Ishikawa (cell line): ENCODE results near the gene ANKRD31.

Source experiments
- CEBPB ChIP-seq: IDR thresholded peaks from 2 replicates; pipeline ENCODE4 v1.6.1; 2012
- CREB1 ChIP-seq: IDR thresholded peaks from 2 replicates; pipeline ENCODE4 v1.6.1; 2012; ENCODE audit warnings: low read depth
- EGR1 ChIP-seq: IDR thresholded peaks from 2 replicates; pipeline ENCODE4 v1.6.1; 2012
- EP300 ChIP-seq: IDR thresholded peaks from 2 replicates; pipeline ENCODE4 v1.6.1; 2012; ENCODE audit warnings: borderline replicate concordance
- FOXM1 ChIP-seq: IDR thresholded peaks from 2 replicates; pipeline ENCODE4 v1.6.1; 2012; ENCODE audit warnings: low read depth, borderline replicate concordance
- NFIC ChIP-seq: IDR thresholded peaks from 2 replicates; pipeline ENCODE4 v1.6.1; 2012
- RAD21 ChIP-seq: IDR thresholded peaks from 2 replicates; pipeline ENCODE4 v1.6.1; 2012; ENCODE audit warnings: low read depth
- TAF1 ChIP-seq: IDR thresholded peaks from 2 replicates; pipeline ENCODE4 v1.6.1; 2012; ENCODE audit warnings: low read depth, mild to moderate bottlenecking
- TCF12 ChIP-seq: IDR thresholded peaks from 2 replicates; pipeline ENCODE4 v1.6.1; 2012; ENCODE audit warnings: low read depth
- TEAD4 ChIP-seq: IDR thresholded peaks from 2 replicates; pipeline ENCODE4 v1.6.1; 2012
- YY1 ChIP-seq: IDR thresholded peaks from 2 replicates; pipeline ENCODE4 v1.6.1; 2012; ENCODE audit warnings: low read depth
- ZBTB7A ChIP-seq: IDR thresholded peaks from 2 replicates; pipeline ENCODE4 v1.6.1; 2012; ENCODE audit warnings: low read depth
- TF ChIP-seq, protein P1 (sequence below): IDR thresholded peaks from 2 replicates; pipeline ENCODE4 v1.6.1; 2012; ENCODE audit warnings: low read depth, mild to moderate bottlenecking
- TF ChIP-seq, protein P2 (sequence below): IDR thresholded peaks from 2 replicates; pipeline ENCODE4 v1.6.1; 2012
- TF ChIP-seq, protein P3 (sequence below): IDR thresholded peaks from 2 replicates; pipeline ENCODE4 v1.6.1; 2012

Gene ANKRD31

DNA sequence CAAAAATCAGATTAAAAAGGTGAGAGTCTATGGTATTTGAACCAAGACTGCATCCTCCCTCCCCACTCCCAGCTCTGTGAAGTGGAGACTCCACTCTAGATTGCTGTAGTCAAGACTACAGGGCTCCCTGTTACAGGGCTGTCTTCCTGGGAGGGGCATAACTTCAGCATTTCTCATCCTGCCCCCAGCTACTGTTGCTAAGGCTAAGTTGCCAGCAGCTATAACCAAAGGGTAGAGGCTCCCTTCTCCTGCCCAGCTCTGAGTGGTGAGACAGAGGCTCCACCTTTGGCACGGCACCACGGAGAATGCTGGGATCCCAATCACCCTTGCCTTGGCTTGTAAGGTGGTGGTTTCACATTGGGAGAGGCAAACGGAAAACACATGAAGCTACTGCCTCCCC is 145.1 kb downstream of the ANKRD31 start:
- TF ChIP-seq, protein P1, sequence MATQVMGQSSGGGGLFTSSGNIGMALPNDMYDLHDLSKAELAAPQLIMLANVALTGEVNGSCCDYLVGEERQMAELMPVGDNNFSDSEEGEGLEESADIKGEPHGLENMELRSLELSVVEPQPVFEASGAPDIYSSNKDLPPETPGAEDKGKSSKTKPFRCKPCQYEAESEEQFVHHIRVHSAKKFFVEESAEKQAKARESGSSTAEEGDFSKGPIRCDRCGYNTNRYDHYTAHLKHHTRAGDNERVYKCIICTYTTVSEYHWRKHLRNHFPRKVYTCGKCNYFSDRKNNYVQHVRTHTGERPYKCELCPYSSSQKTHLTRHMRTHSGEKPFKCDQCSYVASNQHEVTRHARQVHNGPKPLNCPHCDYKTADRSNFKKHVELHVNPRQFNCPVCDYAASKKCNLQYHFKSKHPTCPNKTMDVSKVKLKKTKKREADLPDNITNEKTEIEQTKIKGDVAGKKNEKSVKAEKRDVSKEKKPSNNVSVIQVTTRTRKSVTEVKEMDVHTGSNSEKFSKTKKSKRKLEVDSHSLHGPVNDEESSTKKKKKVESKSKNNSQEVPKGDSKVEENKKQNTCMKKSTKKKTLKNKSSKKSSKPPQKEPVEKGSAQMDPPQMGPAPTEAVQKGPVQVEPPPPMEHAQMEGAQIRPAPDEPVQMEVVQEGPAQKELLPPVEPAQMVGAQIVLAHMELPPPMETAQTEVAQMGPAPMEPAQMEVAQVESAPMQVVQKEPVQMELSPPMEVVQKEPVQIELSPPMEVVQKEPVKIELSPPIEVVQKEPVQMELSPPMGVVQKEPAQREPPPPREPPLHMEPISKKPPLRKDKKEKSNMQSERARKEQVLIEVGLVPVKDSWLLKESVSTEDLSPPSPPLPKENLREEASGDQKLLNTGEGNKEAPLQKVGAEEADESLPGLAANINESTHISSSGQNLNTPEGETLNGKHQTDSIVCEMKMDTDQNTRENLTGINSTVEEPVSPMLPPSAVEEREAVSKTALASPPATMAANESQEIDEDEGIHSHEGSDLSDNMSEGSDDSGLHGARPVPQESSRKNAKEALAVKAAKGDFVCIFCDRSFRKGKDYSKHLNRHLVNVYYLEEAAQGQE: no peak
- TF ChIP-seq, protein P2, sequence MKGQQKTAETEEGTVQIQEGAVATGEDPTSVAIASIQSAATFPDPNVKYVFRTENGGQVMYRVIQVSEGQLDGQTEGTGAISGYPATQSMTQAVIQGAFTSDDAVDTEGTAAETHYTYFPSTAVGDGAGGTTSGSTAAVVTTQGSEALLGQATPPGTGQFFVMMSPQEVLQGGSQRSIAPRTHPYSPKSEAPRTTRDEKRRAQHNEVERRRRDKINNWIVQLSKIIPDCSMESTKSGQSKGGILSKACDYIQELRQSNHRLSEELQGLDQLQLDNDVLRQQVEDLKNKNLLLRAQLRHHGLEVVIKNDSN: no peak
- no peak for TF ChIP-seq FOXM1
- TF ChIP-seq TEAD4: no peak
- TF ChIP-seq TCF12: no peak
- TF ChIP-seq ZBTB7A: no peak
- TF ChIP-seq CREB1: no peak
- TF ChIP-seq TAF1: no peak

DNA sequence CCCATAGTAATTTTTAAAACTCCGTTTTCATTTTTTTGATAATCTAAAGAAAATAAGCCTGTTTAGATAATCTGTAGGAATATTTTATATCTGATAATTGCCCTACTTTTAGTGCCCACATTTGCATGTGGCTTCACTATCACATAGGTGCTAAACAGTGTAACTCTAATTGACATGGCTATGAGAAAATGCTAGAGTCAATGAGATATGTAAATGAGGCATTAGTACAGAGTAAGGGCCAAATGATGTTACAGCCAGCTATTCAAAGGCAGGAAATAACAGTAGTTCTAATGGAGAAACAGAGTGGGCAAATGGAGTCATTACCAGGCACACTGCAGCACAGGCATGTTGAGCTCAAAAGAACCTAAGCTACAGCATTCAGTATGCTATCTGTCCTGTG is 147.0 kb downstream of the ANKRD31 start:
- TF ChIP-seq CEBPB (no peak), EP300 (no peak), TCF12 (no peak), ZBTB7A (no peak), FOXM1 (no peak)
- TF ChIP-seq, protein P1: no peak
- TF ChIP-seq, protein P2: no peak
- TF ChIP-seq, protein P3, sequence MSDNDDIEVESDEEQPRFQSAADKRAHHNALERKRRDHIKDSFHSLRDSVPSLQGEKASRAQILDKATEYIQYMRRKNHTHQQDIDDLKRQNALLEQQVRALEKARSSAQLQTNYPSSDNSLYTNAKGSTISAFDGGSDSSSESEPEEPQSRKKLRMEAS: no peak

DNA sequence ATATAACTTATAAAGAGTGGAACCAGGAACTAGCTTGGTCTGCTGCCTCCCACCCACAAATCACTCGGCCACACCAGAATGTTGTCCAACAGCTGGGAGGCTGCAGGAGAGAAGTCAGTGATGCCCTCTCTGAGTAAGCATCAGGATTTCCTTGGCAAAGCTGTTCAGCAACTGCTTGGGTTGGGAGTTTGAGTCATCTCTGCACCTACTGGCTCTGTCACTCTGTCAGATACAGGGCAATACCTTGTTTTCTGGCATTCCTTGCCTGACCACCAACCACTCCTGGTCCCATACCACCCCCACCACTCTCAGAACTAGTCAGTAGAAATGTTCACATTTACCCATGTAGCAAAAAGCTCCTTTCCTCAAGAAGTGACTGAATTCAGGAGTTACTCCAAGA is 147.5 kb downstream of the ANKRD31 start:
- no peak for TF ChIP-seq ZBTB7A
- TF ChIP-seq TEAD4: no peak
- no peak for TF ChIP-seq EGR1
- TF ChIP-seq CEBPB: no peak
- no peak for TF ChIP-seq CREB1
- no peak for TF ChIP-seq YY1
- no peak for TF ChIP-seq FOXM1
- TF ChIP-seq, protein P3: no peak
- no peak for TF ChIP-seq TCF12
- no peak for TF ChIP-seq NFIC
- no peak for TF ChIP-seq RAD21
- TF ChIP-seq EP300: no peak
- TF ChIP-seq TAF1: no peak
- TF ChIP-seq, protein P1: no peak
- TF ChIP-seq, protein P2: no peak

DNA sequence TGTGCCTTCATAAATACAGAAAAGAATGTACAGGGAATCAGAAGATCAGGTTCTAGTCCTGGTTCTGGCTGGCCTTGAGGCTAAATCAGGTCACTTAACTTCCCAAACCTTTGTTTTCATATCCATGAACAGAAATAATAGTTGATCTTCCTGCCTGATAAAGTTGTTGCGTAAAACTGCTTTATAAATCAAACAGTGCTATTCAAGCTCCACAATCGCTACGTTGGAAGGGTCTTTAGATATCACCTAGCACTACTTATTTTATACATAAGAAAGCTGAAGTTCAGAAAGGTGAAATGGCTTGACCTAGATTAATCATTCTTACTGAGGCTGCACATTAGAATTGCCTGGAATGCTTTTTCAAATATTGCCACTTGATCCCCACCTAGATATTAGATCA is 148.0 kb downstream of the ANKRD31 start:
- TF ChIP-seq TEAD4 (no peak), FOXM1 (no peak), ZBTB7A (no peak), TCF12 (no peak), CEBPB (no peak), NFIC (no peak), EGR1 (no peak), RAD21 (no peak), EP300 (no peak), CREB1 (no peak), YY1 (no peak), TAF1 (no peak)
- TF ChIP-seq, protein P1: no peak
- TF ChIP-seq, protein P2: no peak
- TF ChIP-seq, protein P3: no peak
